ENCODE measurements around the gene ZNF628.

GRCh38 chr19:55437410-55437809 is 39.0 kb upstream of the ZNF628 start:
- no peak for TF ChIP-seq CTCF (IDR thresholded peaks at IDR 0.05)
- TF ChIP-seq ZFX (IDR thresholded peaks at IDR 0.05; ENCODE audit: borderline replicate concordance) = no peak

All from 22Rv1 (cell line).